ENCODE results near the gene NACC2. TPM values are rescaled to one million over a fixed set of nuclear protein-coding genes. Genes with fewer than 3 reads are reported as not detected.

Gene NACC2
- total RNA-seq, 2 donors from 2014 or later = 24.5 to 55.2 TPM

GRCh38 chr9:136115206-136115605, 20.1 kb upstream of the NACC2 start:
- 94% methylated on average over 13 of the region's 13 CpGs for WGBS
- intact Hi-C loops (cut with DNase I) = no loop called here

GRCh38 chr9:136114610-136115009, 19.5 kb upstream of the NACC2 start:
- H3K27ac ChIP-seq = no peak overlapping the region
- TF ChIP-seq POLR2A (IDR thresholded peaks at IDR 0.05) (no peak), POLR2AphosphoS5 (IDR thresholded peaks at IDR 0.05) (no peak), CTCF (IDR thresholded peaks at IDR 0.05) (no peak)
- WGBS = 89% methylated on average over 18 of the region's 18 CpGs
- no peak overlapping the region for H3K4me3 ChIP-seq
- H3K4me1 ChIP-seq (replicated peaks) = peaks cover 10% of the 10 kb centered on the region
- intact Hi-C loops (cut with DNase I) = no loop called here
- DNase-seq (ENCODE audit: low spot score) = no peak
- no peaks in the 10 kb centered on the region for H3K27me3 ChIP-seq (replicated peaks; ENCODE audit: insufficient read depth)
- H3K36me3 ChIP-seq = peaks cover 0 to 9% of the 10 kb centered on the region in 2 donors
- H3K9me3 ChIP-seq = no peaks in the 10 kb centered on the region

More at GRCh38 chr9:136115206-136115605, 20.1 kb upstream of the NACC2 start:
- Histone ChIP-seq H3K27ac (no peak overlapping the region), H3K9me3 (no peaks in the 10 kb centered on the region), H3K4me3 (no peak overlapping the region), H3K27me3 (replicated peaks; ENCODE audit: insufficient read depth) (no peaks in the 10 kb centered on the region), H3K36me3 (peaks cover 0 to 9% of the 10 kb centered on the region in 2 donors), H3K4me1 (replicated peaks) (peaks cover 6% of the 10 kb centered on the region)
- no peak for DNase-seq (ENCODE audit: low spot score)
- TF ChIP-seq CTCF (IDR thresholded peaks at IDR 0.05) (no peak), POLR2A (IDR thresholded peaks at IDR 0.05) (no peak), POLR2AphosphoS5 (IDR thresholded peaks at IDR 0.05) (no peak)

GRCh38 chr9:136112541-136112940, 17.5 kb upstream of the NACC2 start:
- H3K4me3 ChIP-seq = no peak overlapping the region
- peaks cover 10% of the 10 kb centered on the region for H3K4me1 ChIP-seq (replicated peaks)
- 85% methylated on average over 5 of the region's 11 CpGs for WGBS
- DNase-seq (ENCODE audit: low spot score) = no peak
- H3K27ac ChIP-seq = no peak overlapping the region
- no peaks in the 10 kb centered on the region for H3K27me3 ChIP-seq (replicated peaks; ENCODE audit: insufficient read depth)
- peaks cover 0 to 9% of the 10 kb centered on the region in 2 donors for H3K36me3 ChIP-seq
- intact Hi-C loops (cut with DNase I) = no loop called here
- no peak for TF ChIP-seq POLR2AphosphoS5 (IDR thresholded peaks at IDR 0.05)
- no peak for TF ChIP-seq CTCF (IDR thresholded peaks at IDR 0.05)
- TF ChIP-seq POLR2A (IDR thresholded peaks at IDR 0.05) = no peak
- no peaks in the 10 kb centered on the region for H3K9me3 ChIP-seq

- DNase-seq (ENCODE audit: low spot score) = no peak
- WGBS = 76% methylated on average over 16 of the region's 16 CpGs
- H3K27me3 ChIP-seq (replicated peaks; ENCODE audit: insufficient read depth) = no peaks in the 10 kb centered on the region
- no peak overlapping the region for H3K27ac ChIP-seq
- no peak overlapping the region for H3K4me3 ChIP-seq
- no peaks in the 10 kb centered on the region for H3K9me3 ChIP-seq
- H3K4me1 ChIP-seq (replicated peaks) = peaks cover 10% of the 10 kb centered on the region
- H3K36me3 ChIP-seq = peaks cover 0 to 9% of the 10 kb centered on the region in 2 donors
- TF ChIP-seq POLR2AphosphoS5 (IDR thresholded peaks at IDR 0.05) (no peak), CTCF (IDR thresholded peaks at IDR 0.05) (no peak), POLR2A (IDR thresholded peaks at IDR 0.05) (no peak)
- intact Hi-C loops (cut with DNase I) = loop anchor here (2.0 kb wide), 1 partner anchor 23 kb away; no protein-coding TSS in a partner anchor
Measured at GRCh38 chr9:136111910-136112309, 16.8 kb upstream of the NACC2 start.

- 89% methylated on average over 22 of the region's 22 CpGs for WGBS
- Histone ChIP-seq H3K27me3 (replicated peaks; ENCODE audit: insufficient read depth) (no peaks in the 10 kb centered on the region), H3K4me3 (no peak overlapping the region), H3K36me3 (peaks cover 0 to 9% of the 10 kb centered on the region in 2 donors), H3K27ac (no peak overlapping the region), H3K4me1 (replicated peaks) (peaks cover 10% of the 10 kb centered on the region), H3K9me3 (no peaks in the 10 kb centered on the region)
- intact Hi-C loops (cut with DNase I) = loop anchor here (2.0 kb wide), 1 partner anchor 22 kb away; no protein-coding TSS in a partner anchor
- no peak for TF ChIP-seq POLR2AphosphoS5 (IDR thresholded peaks at IDR 0.05)
- no peak for TF ChIP-seq CTCF (IDR thresholded peaks at IDR 0.05)
- TF ChIP-seq POLR2A (IDR thresholded peaks at IDR 0.05) = no peak
- DNase-seq (ENCODE audit: low spot score) = no peak
Measured at GRCh38 chr9:136111190-136111589, 16.1 kb upstream of the NACC2 start.

Data from prostate gland (tissue), 2 donors.